NT2/D1 (cell line): Measurements from ENCODE around the gene CDC42EP5.
"Not testable (repeated sequence)": the region's sequence is repeated elsewhere in the genome, so short reads cannot be mapped to it uniquely, and the experiment has no call there.

ENCODE experiments used
- YY1 ChIP-seq: IDR thresholded peaks from 2 replicates; pipeline ENCODE4 v1.6.1; 2011; ENCODE audit not compliant: insufficient read length, insufficient read depth
- ZNF274 ChIP-seq: IDR thresholded peaks from 2 replicates; pipeline ENCODE4 v1.6.1; 2011; ENCODE audit warnings: mild to moderate bottlenecking, low read depth, low read length

DNA sequence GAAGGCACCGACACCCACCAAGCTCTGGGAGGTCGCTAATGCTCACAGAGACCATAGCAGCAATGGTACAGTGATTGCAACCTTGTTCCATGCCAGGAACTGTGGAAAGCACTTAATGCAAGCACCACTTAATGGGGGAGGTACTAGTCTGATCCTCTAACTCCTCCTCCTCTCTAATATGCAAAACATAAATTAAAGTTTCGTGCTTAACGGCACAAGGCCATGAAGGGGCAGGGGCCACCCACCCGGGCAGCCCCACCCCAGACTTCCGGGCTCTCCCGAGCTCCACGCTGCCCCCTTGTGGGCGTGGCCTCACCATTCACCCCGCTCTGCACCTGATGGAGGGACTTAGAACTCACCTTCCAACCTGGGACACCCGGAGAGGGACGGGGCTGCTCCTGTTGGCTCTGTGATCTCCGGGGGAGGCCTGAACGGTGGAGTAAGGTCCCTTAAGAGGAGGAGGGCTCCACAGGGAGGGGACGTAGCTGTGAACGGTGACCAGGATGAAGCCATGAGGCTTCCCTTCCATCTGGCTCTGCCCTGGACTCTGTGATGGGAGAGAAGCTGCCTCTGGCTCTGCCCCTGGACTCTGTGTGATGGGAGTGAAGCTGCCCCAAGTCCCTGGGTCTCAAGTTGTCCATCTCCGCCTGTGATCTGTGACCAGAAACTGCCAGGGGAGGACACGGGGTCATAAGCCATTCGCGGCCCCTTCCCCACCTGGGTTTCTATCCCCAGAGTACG lies 36.3 kb upstream of the CDC42EP5 start:
- TF ChIP-seq YY1, ZNF274: not testable (repeated sequence)
